Measurements from ENCODE around the gene RPS15.

RPS15 gene

GRCh38 chr19:1478934-1479707 lies 40.9 kb downstream of the RPS15 start, which contains the start of gene C19orf25:
TSS of gene C19orf25 (minus strand) at chr19:1479215. CDS start at chr19:1478903, 312 bp downstream.
- peak; percentile 94 for DNase-seq (ENCODE audit: low read depth)
- H3K4me3 ChIP-seq (replicated peaks; ENCODE audit: low read depth, low read length) = peak within 1 kb of the TSS; percentile 71
- TF ChIP-seq CTCF (IDR thresholded peaks at IDR 0.05; ENCODE audit: low read length, missing control alignments) = no peak

- no peak overlapping the region for H3K4me3 ChIP-seq (replicated peaks; ENCODE audit: low read depth, low read length)
- TF ChIP-seq CTCF (IDR thresholded peaks at IDR 0.05; ENCODE audit: low read length, missing control alignments) = no peak
- no peak for DNase-seq (ENCODE audit: low read depth)
Observed at GRCh38 chr19:1481224-1481892, 43.2 kb downstream of the RPS15 start.

GRCh38 chr19:1481893-1482360 lies 43.7 kb downstream of the RPS15 start:
- TF ChIP-seq CTCF (IDR thresholded peaks at IDR 0.05; ENCODE audit: low read length, missing control alignments) = no peak
- H3K4me3 ChIP-seq (replicated peaks; ENCODE audit: low read depth, low read length) = no peak overlapping the region
- no peak for DNase-seq (ENCODE audit: low read depth)

- no peak for DNase-seq (ENCODE audit: low read depth)
- TF ChIP-seq CTCF (IDR thresholded peaks at IDR 0.05; ENCODE audit: low read length, missing control alignments) = no peak
- H3K4me3 ChIP-seq (replicated peaks; ENCODE audit: low read depth, low read length) = no peak overlapping the region
Observed at GRCh38 chr19:1482361-1483130, 44.4 kb downstream of the RPS15 start.

GRCh38 chr19:1483131-1483978 lies 45.2 kb downstream of the RPS15 start:
- TF ChIP-seq CTCF (IDR thresholded peaks at IDR 0.05; ENCODE audit: low read length, missing control alignments) = no peak
- DNase-seq (ENCODE audit: low read depth) = no peak
- H3K4me3 ChIP-seq (replicated peaks; ENCODE audit: low read depth, low read length) = no peak overlapping the region

- TF ChIP-seq CTCF (IDR thresholded peaks at IDR 0.05; ENCODE audit: low read length, missing control alignments) = no peak
- DNase-seq (ENCODE audit: low read depth) = no peak
Observed at GRCh38 chr19:1483979-1484428, 45.8 kb downstream of the RPS15 start.

More at GRCh38 chr19:1483979-1484428, 45.8 kb downstream of the RPS15 start:
- no peak overlapping the region for H3K4me3 ChIP-seq (replicated peaks; ENCODE audit: low read depth, low read length)

Data from fibroblast of pulmonary artery (primary cell).